OCI-LY3 (cell line): Measurements from ENCODE around the gene HSD11B2.

ENCODE experiments used
- H2AFZ ChIP-seq: fragments of 200-600, 300-600 bp; shearing (Covaris generic); 2 replicates; pipeline ENCODE4 v1.6.0; 2014; ENCODE audit warnings: antibody characterized with exemption, low read depth, low read length
- H3K27ac ChIP-seq: fragments of 200-600, 300-600 bp; sonication (generic); 2 replicates; pipeline ENCODE4 v1.5.1; 2014; ENCODE audit warnings: mild to moderate bottlenecking, low read length, moderate library complexity, mixed read lengths
- H3K27me3 ChIP-seq: fragments of 200-600, 300-600 bp; sonication (generic); 2 replicates; pipeline ENCODE4 v1.6.1; 2014; ENCODE audit warnings: low read depth, low read length, mixed read lengths
- H3K36me3 ChIP-seq: fragments of 200-600, 300-600 bp; sonication (generic); replicated peaks from 2 replicates; pipeline ENCODE3; 2014; ENCODE audit warnings: low read depth, low read length, mixed read lengths
- H3K4me1 ChIP-seq: fragments of 300-600, 200-600 bp; sonication (generic); 2 replicates; pipeline ENCODE4 v1.6.1; 2014; ENCODE audit warnings: low read length, mixed read lengths
- H3K4me2 ChIP-seq: fragments of 200-600, 300-600 bp; sonication (generic); 2 replicates; pipeline ENCODE4 v1.6.1; 2014; ENCODE audit warnings: low read length, mixed read lengths
- H3K4me3 ChIP-seq: fragments of 300-600, 200-600 bp; sonication (generic); 2 replicates; pipeline ENCODE4 v1.5.1; 2014; ENCODE audit warnings: antibody characterized with exemption, mild to moderate bottlenecking, low read length, moderate library complexity
- H3K79me2 ChIP-seq: fragments of 300-600, 200-600 bp; shearing (Covaris generic); 2 replicates; pipeline ENCODE4 v1.6.1; 2014; ENCODE audit warnings: mild to moderate bottlenecking, low read length, mixed read lengths
- H3K9ac ChIP-seq: fragments of 300-600, 200-600 bp; shearing (Covaris generic); 2 replicates; pipeline ENCODE4 v1.6.0; 2014; ENCODE audit warnings: mild to moderate bottlenecking, low read length, moderate library complexity
- H3K9me3 ChIP-seq: fragments of 200-600, 300-600 bp; shearing (Covaris generic); 2 replicates; pipeline ENCODE4 v1.6.1; 2014; ENCODE audit warnings: low read length, mixed read lengths; ENCODE audit not compliant: insufficient read depth
- H4K20me1 ChIP-seq: fragments of 200-600, 300-600 bp; sonication (generic); 2 replicates; pipeline ENCODE4 v1.6.1; 2016; ENCODE audit warnings: low read length, mixed read lengths; ENCODE audit not compliant: insufficient read depth
- CTCF ChIP-seq: fragments of 200-600, 300-600 bp; sonication (generic); IDR thresholded peaks from 2 replicates; pipeline ENCODE4 v1.5.1; 2014; ENCODE audit warnings: antibody characterized with exemption, low read length, low read depth
- EZH2phosphoT487 ChIP-seq: fragments of 200-600 bp; shearing (Covaris generic); IDR thresholded peaks from 2 replicates; pipeline ENCODE4 v1.6.1; 2018; ENCODE audit warnings: antibody characterized with exemption, mixed run types, low read depth

Gene HSD11B2

GRCh38 chr16:67449336-67449735 lies 18.4 kb downstream of the HSD11B2 start:
- H3K9ac ChIP-seq: no peak overlapping the region
- no peaks in the 10 kb centered on the region for H3K27me3 ChIP-seq
- peaks cover 15% of the 10 kb centered on the region for H4K20me1 ChIP-seq
- TF ChIP-seq CTCF: no peak
- no peak for TF ChIP-seq EZH2phosphoT487
- H2AFZ ChIP-seq: no peak overlapping the region
- no peak overlapping the region for H3K27ac ChIP-seq
- no peak overlapping the region for H3K4me3 ChIP-seq
- H3K4me2 ChIP-seq: no peak overlapping the region
- no peaks in the 10 kb centered on the region for H3K79me2 ChIP-seq
- no peaks in the 10 kb centered on the region for H3K9me3 ChIP-seq
- no peaks in the 10 kb centered on the region for H3K4me1 ChIP-seq
- peaks cover 8% of the 10 kb centered on the region for H3K36me3 ChIP-seq

GRCh38 chr16:67449739-67450138 lies 18.8 kb downstream of the HSD11B2 start:
- H3K79me2 ChIP-seq: no peaks in the 10 kb centered on the region
- H3K27ac ChIP-seq: no peak overlapping the region
- H2AFZ ChIP-seq: no peak overlapping the region
- peaks cover 15% of the 10 kb centered on the region for H4K20me1 ChIP-seq
- peaks cover 8% of the 10 kb centered on the region for H3K36me3 ChIP-seq
- no peaks in the 10 kb centered on the region for H3K27me3 ChIP-seq
- H3K4me1 ChIP-seq: no peaks in the 10 kb centered on the region
- no peak overlapping the region for H3K4me3 ChIP-seq
- TF ChIP-seq EZH2phosphoT487 (no peak), CTCF (no peak)
- no peak overlapping the region for H3K4me2 ChIP-seq
- no peak overlapping the region for H3K9ac ChIP-seq
- H3K9me3 ChIP-seq: no peaks in the 10 kb centered on the region

- no peaks in the 10 kb centered on the region for H3K9me3 ChIP-seq
- peaks cover 8% of the 10 kb centered on the region for H3K36me3 ChIP-seq
- H3K4me2 ChIP-seq: no peak overlapping the region
- no peak overlapping the region for H3K27ac ChIP-seq
- no peaks in the 10 kb centered on the region for H3K27me3 ChIP-seq
- H3K4me3 ChIP-seq: no peak overlapping the region
- peaks cover 26% of the 10 kb centered on the region for H4K20me1 ChIP-seq
- peaks cover 2% of the 10 kb centered on the region for H3K4me1 ChIP-seq
- TF ChIP-seq CTCF: no peak
- TF ChIP-seq EZH2phosphoT487: no peak
- no peak overlapping the region for H3K9ac ChIP-seq
- H2AFZ ChIP-seq: no peak overlapping the region
- no peaks in the 10 kb centered on the region for H3K79me2 ChIP-seq
These were observed 20.3 kb downstream of the HSD11B2 start for GRCh38 chr16:67451061-67451703.

- Histone ChIP-seq H3K9ac (no peak overlapping the region), H3K36me3 (peaks cover 8% of the 10 kb centered on the region), H3K27me3 (no peaks in the 10 kb centered on the region), H3K4me3 (no peak overlapping the region), H3K79me2 (no peaks in the 10 kb centered on the region), H3K27ac (no peak overlapping the region), H2AFZ (no peak overlapping the region), H3K9me3 (no peaks in the 10 kb centered on the region), H4K20me1 (peaks cover 33% of the 10 kb centered on the region), H3K4me1 (peaks cover 9% of the 10 kb centered on the region), H3K4me2 (no peak overlapping the region)
- TF ChIP-seq CTCF: no peak
- no peak for TF ChIP-seq EZH2phosphoT487
These were observed 20.9 kb downstream of the HSD11B2 start for GRCh38 chr16:67451704-67452435.
